Tibial artery (tissue), 4 donors: Measurements from ENCODE around the gene MAP3K2.
A peak's percentile ranks its signal among the peaks of the same experiment; 100 is the strongest.

Source experiments
- DNase-seq, 2 donors: peaks; one replicate each; pipeline ENCODE4 v3.0.0-alpha.2; 2019
- H3K27ac ChIP-seq, 2 donors: fragments of 200-600 bp; sonication (generic) in 1 of 2; 1 replicate in 1 of 2; 2 replicates in 1 of 2; pipeline ENCODE4 v1.5.1; 2018 to 2019; ENCODE audit warnings: mild to moderate bottlenecking in 1 of 2
- H3K27me3 ChIP-seq, 2 donors: fragments of 200-600 bp; sonication (generic) in 1 of 2; one replicate each; pipeline versions ENCODE4 v1.5.1 to v1.6.0; 2016 to 2019
- H3K36me3 ChIP-seq, 3 donors: fragments of 200-600 bp; sonication (generic) in 2 of 3; one replicate each; pipeline ENCODE4 v1.5.1; 2016 to 2019; ENCODE audit warnings: mild to moderate bottlenecking in 2 of 3
- H3K4me1 ChIP-seq, 4 donors: fragments of 200-600 bp; sonication (generic) in 2 of 4; 1 replicate in 3 of 4; 2 replicates in 1 of 4; pipeline ENCODE4 v1.5.1; 2016 to 2019
- H3K4me3 ChIP-seq, 2 donors: fragments of 200-600 bp; sonication (generic) in 1 of 2; 1 replicate in 1 of 2; 2 replicates in 1 of 2; pipeline ENCODE4 v1.5.1; 2018 to 2019; ENCODE audit warnings: mild to moderate bottlenecking in 2 of 2
- H3K9me3 ChIP-seq, 3 donors: fragments of 200-600 bp; sonication (generic) in 1 of 3; one replicate each; pipeline ENCODE4 v1.5.1; 2016 to 2019
- intact Hi-C: fragments of 100-400 bp; cut with DNase I; formaldehyde crosslinking; loops from one replicate; pipeline ENCODE4 v1.15.0; 2023; ENCODE audit warnings: low total_unique reads
- TF ChIP-seq, protein P1 (sequence below), 2 experiments: fragments of 200-600 bp in 1 of 2; fragments of 450-650 bp in 1 of 2; IDR thresholded peaks; one replicate each; pipeline ENCODE4 v1.5.1; 2017 to 2019; ENCODE audit warnings: antibody characterized with exemption in 2 of 2, mild to moderate bottlenecking in 1 of 2, moderate library complexity in 1 of 2

Gene MAP3K2

DNA sequence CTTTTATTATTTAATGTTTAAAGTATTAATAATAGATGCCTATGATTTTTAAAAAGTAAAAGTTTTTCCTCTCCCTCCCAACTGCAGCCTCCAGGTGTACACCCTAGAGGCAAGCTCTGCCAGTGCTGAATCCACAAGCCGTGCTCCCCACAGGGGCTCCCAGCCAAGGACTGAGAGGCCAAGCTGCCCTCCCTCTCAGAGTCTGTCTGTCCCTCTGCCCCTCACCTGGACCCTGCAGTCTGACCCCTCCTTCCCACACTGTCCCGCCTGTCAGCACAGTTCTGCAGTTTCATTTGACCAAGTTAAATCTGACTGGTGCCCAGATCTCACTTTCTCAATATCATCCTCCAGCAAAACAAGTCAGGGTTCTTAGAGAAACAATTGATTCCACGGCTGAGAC lies 15.7 kb upstream of the MAP3K2 start:
- H3K4me1 ChIP-seq: peaks cover 0 to 53% (median 47%) of the 10 kb centered on the region in 4 donors
- TF ChIP-seq, protein P1, sequence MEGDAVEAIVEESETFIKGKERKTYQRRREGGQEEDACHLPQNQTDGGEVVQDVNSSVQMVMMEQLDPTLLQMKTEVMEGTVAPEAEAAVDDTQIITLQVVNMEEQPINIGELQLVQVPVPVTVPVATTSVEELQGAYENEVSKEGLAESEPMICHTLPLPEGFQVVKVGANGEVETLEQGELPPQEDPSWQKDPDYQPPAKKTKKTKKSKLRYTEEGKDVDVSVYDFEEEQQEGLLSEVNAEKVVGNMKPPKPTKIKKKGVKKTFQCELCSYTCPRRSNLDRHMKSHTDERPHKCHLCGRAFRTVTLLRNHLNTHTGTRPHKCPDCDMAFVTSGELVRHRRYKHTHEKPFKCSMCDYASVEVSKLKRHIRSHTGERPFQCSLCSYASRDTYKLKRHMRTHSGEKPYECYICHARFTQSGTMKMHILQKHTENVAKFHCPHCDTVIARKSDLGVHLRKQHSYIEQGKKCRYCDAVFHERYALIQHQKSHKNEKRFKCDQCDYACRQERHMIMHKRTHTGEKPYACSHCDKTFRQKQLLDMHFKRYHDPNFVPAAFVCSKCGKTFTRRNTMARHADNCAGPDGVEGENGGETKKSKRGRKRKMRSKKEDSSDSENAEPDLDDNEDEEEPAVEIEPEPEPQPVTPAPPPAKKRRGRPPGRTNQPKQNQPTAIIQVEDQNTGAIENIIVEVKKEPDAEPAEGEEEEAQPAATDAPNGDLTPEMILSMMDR (IDR thresholded peaks at IDR 0.05): no peak
- no peak for DNase-seq
- no peak overlapping the region for H3K4me3 ChIP-seq
- H3K27ac ChIP-seq: no peak overlapping the region
- no peaks in the 10 kb centered on the region for H3K36me3 ChIP-seq
- H3K27me3 ChIP-seq: no peaks in the 10 kb centered on the region
- intact Hi-C loops: no loop called here
- no peaks in the 10 kb centered on the region for H3K9me3 ChIP-seq

DNA sequence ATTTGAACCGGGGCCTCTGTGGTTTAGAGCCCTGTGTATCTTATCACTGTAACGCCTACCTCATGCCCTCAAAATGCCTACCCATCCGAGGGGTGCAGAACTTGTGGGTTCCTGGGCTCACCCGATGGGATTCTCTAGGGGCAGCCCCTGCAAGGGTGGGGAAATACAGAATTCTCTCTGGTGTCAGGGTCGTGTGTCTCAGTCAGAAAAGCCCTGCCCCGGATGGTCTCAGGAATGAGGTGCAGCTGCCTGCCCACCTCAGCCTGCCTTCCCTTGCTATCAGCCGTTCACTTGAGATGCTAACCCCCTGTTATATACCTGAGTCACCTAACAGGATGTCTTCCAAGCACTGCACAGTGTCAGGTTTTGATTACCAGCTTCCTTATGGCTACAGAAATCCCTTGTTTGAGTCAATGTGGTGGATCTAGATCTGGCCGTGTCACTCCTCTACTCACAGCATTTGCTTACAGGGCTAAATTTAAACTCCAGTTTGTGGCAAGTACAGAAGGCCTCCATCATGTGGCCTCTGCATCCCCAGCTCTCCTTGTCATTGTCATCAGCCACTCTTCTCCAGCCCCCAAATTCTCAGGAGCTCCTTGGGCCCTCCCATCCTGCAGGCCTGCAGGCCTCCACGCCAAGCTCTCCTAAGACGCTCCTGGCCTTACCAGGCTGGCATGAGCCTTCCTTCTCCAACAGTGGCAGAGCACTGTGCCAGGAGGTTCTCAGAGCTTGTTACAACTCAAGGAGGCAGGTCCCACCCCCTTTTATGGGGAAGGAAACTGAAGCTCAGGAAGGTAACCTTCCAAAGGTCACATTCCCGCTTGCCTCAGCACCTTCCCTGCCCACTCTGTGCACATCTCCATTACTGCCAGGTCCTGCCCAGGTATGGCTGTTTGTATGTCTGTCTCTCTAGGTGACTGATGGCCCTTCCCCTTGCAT lies 14.3 kb upstream of the MAP3K2 start:
- no peak overlapping the region for H3K4me3 ChIP-seq
- intact Hi-C loops: no loop called here
- H3K9me3 ChIP-seq: no peaks in the 10 kb centered on the region
- DNase-seq: no peak
- H3K4me1 ChIP-seq: peaks cover 0 to 54% (median 47%) of the 10 kb centered on the region in 4 donors
- H3K27me3 ChIP-seq: no peaks in the 10 kb centered on the region
- TF ChIP-seq, protein P1 (IDR thresholded peaks at IDR 0.05): no peak
- H3K36me3 ChIP-seq: no peaks in the 10 kb centered on the region
- H3K27ac ChIP-seq: no peak overlapping the region

DNA sequence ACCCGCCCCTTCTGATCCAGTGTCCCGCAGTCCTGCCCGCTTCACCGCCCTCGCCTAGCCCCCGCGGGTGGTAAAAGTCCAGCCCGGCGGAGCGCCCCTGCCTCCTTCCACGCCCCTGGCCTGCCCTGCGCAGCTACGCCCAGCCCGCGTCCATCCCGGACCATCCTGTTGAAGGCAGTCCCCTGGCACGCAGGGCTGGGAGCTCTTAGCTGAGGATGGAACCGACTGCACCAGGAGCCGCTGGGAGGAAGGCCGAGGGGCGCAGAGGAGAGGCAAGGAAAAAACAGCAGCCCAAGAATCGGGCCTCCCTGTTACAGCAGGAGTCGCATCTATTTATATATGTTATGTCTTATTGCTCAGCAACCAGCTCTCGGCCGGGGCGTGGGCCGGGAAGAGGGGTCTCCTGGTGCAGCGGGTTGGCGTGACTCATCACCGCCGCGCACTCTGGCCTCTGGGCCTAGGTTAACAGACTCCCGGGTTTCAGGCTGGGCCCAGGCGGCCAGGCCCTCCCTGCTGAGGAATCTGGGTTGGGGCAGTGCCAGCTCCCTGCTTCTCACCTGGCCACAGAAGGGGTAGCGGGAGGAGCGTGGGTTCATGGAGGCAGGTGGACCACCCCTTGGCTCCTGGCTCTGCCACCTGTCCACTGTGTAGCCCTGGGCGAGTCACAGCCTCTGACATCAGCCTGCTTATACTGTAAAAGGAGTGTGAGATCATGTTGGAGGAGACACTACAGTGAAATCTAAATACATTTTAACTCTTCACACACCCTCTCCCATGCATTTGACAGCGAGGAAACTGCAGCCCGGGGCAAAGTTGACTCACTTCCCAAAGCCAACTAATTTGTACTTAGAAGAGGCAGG lies 13.4 kb upstream of the MAP3K2 start:
- DNase-seq: no peak
- Histone ChIP-seq H3K36me3 (no peaks in the 10 kb centered on the region), H3K27ac (no peak overlapping the region), H3K27me3 (no peaks in the 10 kb centered on the region), H3K4me3 (no peak overlapping the region), H3K9me3 (no peaks in the 10 kb centered on the region), H3K4me1 (peaks cover 0 to 47% (median 41%) of the 10 kb centered on the region in 4 donors)
- intact Hi-C loops: no loop called here
- TF ChIP-seq, protein P1 (IDR thresholded peaks at IDR 0.05): no peak

DNA sequence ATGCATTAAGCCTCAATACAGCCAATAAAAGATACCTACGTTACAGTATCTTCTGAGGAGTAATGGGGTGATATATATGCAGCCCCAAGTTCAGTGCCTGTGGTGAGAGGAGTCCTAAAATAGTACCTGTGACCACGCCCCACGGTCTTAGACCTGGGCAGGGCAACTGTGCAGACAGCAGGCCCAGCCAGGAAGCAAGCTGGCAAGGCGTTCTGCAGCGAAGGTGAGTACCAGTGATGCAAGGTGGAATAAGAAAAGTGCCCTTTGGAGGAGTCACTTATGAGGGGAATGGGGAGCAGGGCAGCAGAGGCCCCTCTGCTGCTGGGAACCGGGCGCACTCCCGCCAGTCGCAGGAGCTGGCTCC lies 12.7 kb upstream of the MAP3K2 start:
- intact Hi-C loops: no loop called here
- Histone ChIP-seq H3K4me1 (peaks cover 0 to 40% (median 38%) of the 10 kb centered on the region in 4 donors), H3K27me3 (no peaks in the 10 kb centered on the region), H3K27ac (no peak overlapping the region), H3K36me3 (no peaks in the 10 kb centered on the region), H3K9me3 (no peaks in the 10 kb centered on the region), H3K4me3 (no peak overlapping the region)
- TF ChIP-seq, protein P1 (IDR thresholded peaks at IDR 0.05): no peak
- DNase-seq: no peak

DNA sequence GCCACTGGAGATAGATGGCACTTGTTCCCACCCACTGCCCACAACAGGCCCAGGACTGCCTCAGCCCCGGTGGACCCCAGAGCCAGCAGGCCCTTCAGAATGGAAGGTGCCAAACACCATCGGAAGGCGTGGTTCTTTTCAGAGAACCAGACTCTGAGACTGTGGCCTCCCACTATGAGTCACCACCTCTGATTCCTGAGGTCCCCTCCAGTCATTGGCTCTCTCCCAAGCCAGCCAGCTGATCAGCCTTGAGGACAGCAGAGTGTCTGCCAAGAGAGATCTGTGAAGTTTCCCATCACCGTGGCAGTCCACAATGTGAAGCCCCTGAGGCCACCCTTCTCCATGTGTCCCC lies 10.4 kb upstream of the MAP3K2 start:
- H3K36me3 ChIP-seq: no peaks in the 10 kb centered on the region
- H3K27ac ChIP-seq: peak overlapping the region; percentile 65 to 70
- H3K27me3 ChIP-seq: no peaks in the 10 kb centered on the region
- intact Hi-C loops: no loop called here
- TF ChIP-seq, protein P1 (IDR thresholded peaks at IDR 0.05): no peak
- peaks cover 0 to 28% (median 26%) of the 10 kb centered on the region in 4 donors for H3K4me1 ChIP-seq
- peak; percentile 91 to 96 for DNase-seq
- H3K9me3 ChIP-seq: no peaks in the 10 kb centered on the region
- no peak overlapping the region for H3K4me3 ChIP-seq
